ENCODE results near the gene TMEM17. TPM values are rescaled to one million over a fixed set of nuclear protein-coding genes. Genes with fewer than 3 reads are reported as not detected.
A peak's percentile ranks its signal among the peaks of the same experiment; 100 is the strongest.
"Not testable (repeated sequence)": the region's sequence is repeated elsewhere in the genome, so short reads cannot be mapped to it uniquely, and the experiment has no call there.

Gene TMEM17
- 0.40 and 0.51 TPM in 2 replicates for total RNA-seq (2014; rRNA removed; shearing (Covaris generic))

DNA sequence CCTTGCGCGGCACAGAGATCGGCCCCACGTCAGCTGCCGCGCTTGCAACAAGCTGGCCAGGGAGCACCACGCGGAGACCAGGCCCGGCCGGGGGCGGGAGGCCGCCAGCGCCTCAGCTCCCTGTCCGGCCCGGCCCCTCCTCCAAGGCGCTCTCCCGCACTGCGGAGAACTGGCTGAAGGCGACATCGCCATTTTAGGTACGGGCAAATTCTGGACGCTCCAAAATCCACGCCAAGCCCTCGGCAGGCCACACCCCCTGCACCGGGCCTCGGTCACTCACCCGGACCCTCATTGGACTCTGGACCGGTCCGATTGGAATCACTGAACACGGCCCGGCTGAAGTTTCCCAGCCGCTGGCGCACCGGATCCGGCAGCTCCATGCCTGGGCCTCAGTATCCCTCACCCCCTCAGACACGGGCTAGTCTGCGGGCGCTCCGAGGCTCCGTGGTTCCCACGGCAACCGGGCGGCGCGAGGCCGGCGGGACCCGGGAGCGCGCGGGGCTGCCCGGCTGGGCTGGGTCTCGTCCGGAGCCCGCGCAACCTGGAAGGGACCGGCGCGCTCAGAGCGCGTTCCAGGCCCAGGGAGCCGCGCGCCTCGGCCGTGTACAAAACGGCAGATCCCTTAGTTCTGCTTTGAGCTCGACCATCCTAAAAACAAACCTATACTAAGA lies at the start of gene TMEM17:
TSS of gene TMEM17 (minus strand) at position 446 of the 671 bp plus-strand sequence. CDS start at position 380, 66 bp downstream.
- H3K27me3 ChIP-seq: no peaks in the 10 kb centered on the region
- H3K36me3 ChIP-seq: no peaks in the 10 kb centered on the region
- H3K4me3 ChIP-seq: peak within 1 kb of the TSS; percentile 61

GRCh38 chr2:62554440-62554839 lies 48.4 kb upstream of the TMEM17 start:
- Histone ChIP-seq H3K4me3 (no peak overlapping the region), H3K27ac (no peak overlapping the region), H3K36me3 (no peaks in the 10 kb centered on the region), H3K9me3 (replicated peaks) (no peaks in the 10 kb centered on the region), H3K27me3 (no peaks in the 10 kb centered on the region; the same call in 1 of the 2 replicates), H3K4me1 (no peaks in the 10 kb centered on the region)
- no peak for DNase-seq

More for the DNA sequence above, at the start of gene TMEM17:
- peaks cover 16% of the 10 kb centered on the region for H3K4me1 ChIP-seq
- H3K9me3 ChIP-seq (replicated peaks): no peaks in the 10 kb centered on the region
- peak; percentile 60 to 65 for DNase-seq
- peak within 1 kb of the TSS; percentile 5; the same call in 1 of the 2 replicates for H3K27ac ChIP-seq

DNA sequence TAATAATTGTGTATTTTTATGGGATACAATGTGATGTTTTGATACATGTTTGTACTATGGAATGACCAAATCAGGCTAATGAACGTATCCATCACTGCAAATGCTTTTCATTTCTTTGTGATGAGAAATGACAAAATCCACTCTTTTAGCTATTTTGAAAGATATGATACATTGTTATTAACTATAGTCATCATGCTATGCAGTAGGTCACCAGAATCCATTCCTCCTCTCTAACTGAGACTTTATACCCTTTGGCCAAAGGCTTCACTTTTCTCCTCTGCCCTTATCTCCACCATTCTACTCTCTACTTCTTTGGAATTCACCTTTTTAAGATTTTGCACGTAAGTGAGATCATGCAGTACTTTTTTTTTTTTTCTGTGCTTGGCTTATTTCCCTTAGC lies 44.5 kb upstream of the TMEM17 start:
- H3K27ac ChIP-seq: no peak overlapping the region
- H3K4me3 ChIP-seq: no peak overlapping the region
- no peak for DNase-seq
- no peaks in the 10 kb centered on the region for H3K36me3 ChIP-seq
- H3K9me3 ChIP-seq (replicated peaks): no peaks in the 10 kb centered on the region
- no peaks in the 10 kb centered on the region; the same call in 1 of the 2 replicates for H3K27me3 ChIP-seq
- no peaks in the 10 kb centered on the region for H3K4me1 ChIP-seq

- H3K9me3 ChIP-seq (replicated peaks): no peaks in the 10 kb centered on the region
- DNase-seq: no peak
- H3K4me1 ChIP-seq: no peaks in the 10 kb centered on the region
- no peaks in the 10 kb centered on the region for H3K36me3 ChIP-seq
- H3K4me3 ChIP-seq: no peak overlapping the region
- H3K27me3 ChIP-seq: no peaks in the 10 kb centered on the region; the same call in 1 of the 2 replicates
- no peak overlapping the region for H3K27ac ChIP-seq
Observed at GRCh38 chr2:62547854-62548253, 41.9 kb upstream of the TMEM17 start.

- Histone ChIP-seq H3K27me3 (no peaks in the 10 kb centered on the region), H3K36me3 (no peaks in the 10 kb centered on the region), H3K4me3 (no peak overlapping the region), H3K9me3 (replicated peaks) (no peaks in the 10 kb centered on the region), H3K27ac (no peak overlapping the region), H3K4me1 (no peaks in the 10 kb centered on the region)
- no peak for DNase-seq
Observed at GRCh38 chr2:62545261-62545660, 39.3 kb upstream of the TMEM17 start.

DNA sequence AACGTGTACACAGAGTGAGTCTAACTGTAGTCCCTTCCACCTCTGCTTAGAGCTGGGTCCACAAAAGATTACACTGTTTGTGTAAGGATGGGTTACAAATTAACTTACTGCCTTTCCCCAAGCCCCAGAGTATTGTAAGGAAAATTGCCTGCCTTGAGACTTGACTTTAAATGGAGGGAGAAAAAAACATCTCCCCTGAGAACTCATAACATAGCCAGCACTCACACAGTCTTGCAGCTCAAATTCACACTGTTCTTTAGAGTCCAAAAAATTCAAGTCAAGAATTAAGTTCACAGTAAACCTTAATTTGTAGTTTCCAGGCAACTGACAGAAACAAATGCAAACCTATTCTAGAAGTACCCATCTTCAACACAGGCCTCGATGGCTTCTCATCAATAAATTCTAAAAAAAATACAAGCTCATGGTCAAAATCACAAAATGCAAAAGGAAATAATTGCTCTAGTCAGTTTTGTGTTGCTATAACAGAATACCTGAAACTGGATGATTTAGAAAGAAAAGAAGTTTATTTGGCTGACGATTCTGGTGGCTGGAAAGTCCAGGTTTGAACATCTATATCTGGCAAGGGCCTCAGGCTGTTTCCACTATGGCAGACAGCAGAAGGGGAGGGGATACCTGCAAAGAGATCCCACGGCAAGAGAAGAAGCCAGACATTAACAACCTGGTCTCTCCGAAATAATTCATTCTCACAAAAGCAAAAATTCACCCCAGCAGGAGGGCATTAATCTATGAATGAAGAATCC lies 34.6 kb upstream of the TMEM17 start:
- no peak overlapping the region for H3K27ac ChIP-seq
- no peaks in the 10 kb centered on the region for H3K9me3 ChIP-seq (replicated peaks)
- no peak for DNase-seq

DNA sequence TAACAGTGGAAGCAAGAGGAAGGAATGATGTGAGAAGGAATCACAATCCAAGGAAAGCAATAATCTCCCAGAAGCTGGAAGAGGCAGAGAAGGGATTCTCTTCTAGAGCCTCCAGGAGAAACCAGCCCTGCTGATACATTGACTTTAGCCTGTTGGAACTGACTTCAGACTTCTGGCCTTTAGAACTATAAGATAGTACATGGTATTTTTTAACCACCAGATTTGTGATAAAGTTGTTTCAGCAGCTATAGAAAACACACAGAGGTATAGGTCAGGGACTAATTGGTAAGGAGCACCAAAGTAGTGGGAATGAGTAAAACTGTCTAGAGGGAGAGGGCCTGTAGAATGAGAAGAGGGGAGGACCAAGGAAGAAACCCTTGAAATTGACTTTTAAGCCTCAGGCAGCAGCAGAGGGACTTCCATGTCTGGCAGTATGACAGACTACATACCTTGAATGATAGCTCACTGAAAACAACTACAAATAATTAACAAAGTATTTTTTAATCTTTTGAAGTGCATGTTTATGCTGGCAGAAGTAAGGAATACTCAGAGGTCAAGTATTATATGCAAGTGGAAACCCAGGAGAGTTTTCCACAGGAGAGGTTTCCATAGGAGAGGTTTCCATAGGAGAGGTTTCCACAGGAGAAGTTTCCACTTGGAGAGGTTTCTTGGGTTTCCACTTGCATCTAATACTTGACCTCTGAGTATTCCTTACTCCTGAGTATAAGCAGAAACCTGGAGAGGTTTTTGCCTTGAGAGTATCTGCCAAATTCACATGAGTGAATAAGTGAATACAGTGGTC lies 33.8 kb upstream of the TMEM17 start:
- H3K27ac ChIP-seq: no peak overlapping the region
- no peaks in the 10 kb centered on the region for H3K4me1 ChIP-seq
- no peak overlapping the region for H3K4me3 ChIP-seq
- H3K36me3 ChIP-seq: no peaks in the 10 kb centered on the region
- DNase-seq: no peak
- H3K9me3 ChIP-seq (replicated peaks): no peaks in the 10 kb centered on the region; the same call in 1 of the 2 replicates
- H3K27me3 ChIP-seq: 0 out of 2 replicates have a peak, but pooled peaks cover under 1% of the 10 kb centered on the region

More for the DNA sequence above, 34.6 kb upstream of the TMEM17 start:
- Histone ChIP-seq H3K36me3 (no peaks in the 10 kb centered on the region), H3K27me3 (no peaks in the 10 kb centered on the region), H3K4me1 (no peaks in the 10 kb centered on the region), H3K4me3 (no peak overlapping the region)

- Histone ChIP-seq H3K4me1 (no peaks in the 10 kb centered on the region), H3K27ac (no peak overlapping the region), H3K36me3 (no peaks in the 10 kb centered on the region), H3K4me3 (no peak overlapping the region), H3K27me3 (peaks cover 4% of the 10 kb centered on the region; the same call in 1 of the 2 replicates), H3K9me3 (replicated peaks) (no peaks in the 10 kb centered on the region; the same call in none of the 2 replicates)
- no peak for DNase-seq
Observed at GRCh38 chr2:62538756-62539155, 32.8 kb upstream of the TMEM17 start.

DNA sequence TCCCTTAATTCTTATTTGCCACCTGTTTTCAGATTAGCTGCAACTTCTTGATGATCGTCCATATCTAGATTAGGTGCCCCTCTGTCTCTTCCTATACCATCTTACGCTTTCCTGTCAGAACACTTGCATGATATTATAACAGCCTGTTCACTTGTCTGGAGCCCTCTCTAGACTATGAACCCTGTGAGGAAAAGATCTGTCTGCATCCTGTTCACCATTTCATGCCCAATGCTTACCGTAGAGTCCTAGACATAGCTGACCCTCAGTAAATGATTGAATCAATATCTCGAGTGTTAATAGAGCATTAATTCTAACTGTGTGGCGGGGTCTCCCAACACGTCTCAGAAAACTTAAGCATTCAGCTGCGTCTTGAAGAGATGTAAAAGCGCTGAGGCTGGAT lies 31.8 kb upstream of the TMEM17 start:
- H3K36me3 ChIP-seq: no peaks in the 10 kb centered on the region
- no peak overlapping the region for H3K4me3 ChIP-seq
- H3K27me3 ChIP-seq: peaks cover 4% of the 10 kb centered on the region; the same call in 1 of the 2 replicates
- H3K4me1 ChIP-seq: no peaks in the 10 kb centered on the region
- peaks cover 6% of the 10 kb centered on the region for H3K9me3 ChIP-seq (replicated peaks)
- H3K27ac ChIP-seq: no peak overlapping the region
- DNase-seq: no peak

DNA sequence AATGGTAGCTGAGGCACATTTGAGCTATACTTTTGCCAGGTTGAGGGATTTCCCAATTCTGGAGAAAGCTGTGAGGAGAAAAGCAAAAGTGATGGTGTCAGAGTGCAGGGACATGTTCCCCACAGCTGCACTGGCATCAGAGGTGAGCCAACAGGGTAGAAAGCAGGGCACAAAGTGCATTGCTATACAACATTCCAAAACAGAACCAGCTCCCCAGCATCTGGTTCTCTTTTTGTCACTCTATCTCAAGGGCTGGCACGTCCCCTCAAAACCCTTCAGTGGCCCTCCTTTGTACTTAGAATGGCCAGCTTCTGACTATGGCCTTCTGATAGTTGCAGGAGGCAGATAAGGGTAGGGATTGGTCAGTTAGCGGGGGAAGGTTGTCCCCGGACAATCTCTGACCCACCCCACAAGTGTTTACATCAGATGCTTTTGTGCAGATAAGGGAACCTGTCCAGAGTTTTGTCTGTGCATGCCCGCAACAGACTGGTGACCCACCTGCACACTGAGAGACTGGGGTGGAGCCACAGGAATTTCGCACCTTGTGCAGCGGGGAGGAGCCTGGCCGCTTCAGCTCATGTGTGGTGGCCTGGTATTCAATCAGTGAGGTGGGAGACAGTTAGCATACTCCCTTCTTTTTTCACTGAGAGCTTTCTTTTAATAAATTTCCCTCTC lies 31.0 kb upstream of the TMEM17 start:
- no peak overlapping the region for H3K27ac ChIP-seq
- no peak for DNase-seq
- H3K36me3 ChIP-seq: no peaks in the 10 kb centered on the region
- H3K4me1 ChIP-seq: no peaks in the 10 kb centered on the region
- H3K27me3 ChIP-seq: peaks cover 4% of the 10 kb centered on the region; the same call in 1 of the 2 replicates
- no peak overlapping the region for H3K4me3 ChIP-seq
- peaks cover 6% of the 10 kb centered on the region for H3K9me3 ChIP-seq (replicated peaks)

DNA sequence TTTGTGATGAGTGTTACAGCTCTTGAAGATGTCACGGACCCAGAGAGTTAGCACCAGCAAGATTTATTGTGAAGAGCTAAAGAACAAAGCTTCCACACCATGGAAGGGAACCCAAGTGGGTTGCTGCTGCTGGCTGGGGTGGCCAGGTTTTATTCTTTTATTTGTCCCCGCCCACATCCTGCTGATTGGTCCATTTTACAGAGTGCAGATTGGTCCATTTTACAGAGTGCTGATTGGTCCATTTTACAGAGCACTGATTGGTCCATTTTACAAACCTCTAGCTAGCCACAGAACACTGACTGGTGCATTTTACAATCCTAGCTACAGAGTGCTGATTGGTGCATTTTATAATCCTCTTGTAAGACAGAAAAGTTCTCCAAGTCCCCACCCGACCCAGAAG lies 29.5 kb upstream of the TMEM17 start:
- not testable (repeated sequence) for H3K4me3 ChIP-seq; H3K9me3 ChIP-seq (replicated peaks); H3K36me3 ChIP-seq; H3K27me3 ChIP-seq; H3K4me1 ChIP-seq; DNase-seq; H3K27ac ChIP-seq

GRCh38 chr2:62531594-62531993 lies 25.6 kb upstream of the TMEM17 start:
- H3K4me3 ChIP-seq: no peak overlapping the region
- peak; percentile 24 to 30 for DNase-seq
- H3K27ac ChIP-seq: no peak overlapping the region
- no peaks in the 10 kb centered on the region for H3K36me3 ChIP-seq
- peaks cover 4% of the 10 kb centered on the region; the same call in 1 of the 2 replicates for H3K27me3 ChIP-seq
- no peaks in the 10 kb centered on the region for H3K4me1 ChIP-seq
- H3K9me3 ChIP-seq (replicated peaks): peaks cover 6% of the 10 kb centered on the region

- Histone ChIP-seq H3K4me1 (0 out of 2 replicates have a peak, but pooled peaks cover 2% of the 10 kb centered on the region), H3K36me3 (no peaks in the 10 kb centered on the region), H3K27me3 (peaks cover 3% of the 10 kb centered on the region; the same call in 1 of the 2 replicates), H3K27ac (no peak overlapping the region), H3K9me3 (replicated peaks) (peaks cover 6% of the 10 kb centered on the region), H3K4me3 (no peak overlapping the region)
- no peak for DNase-seq
Observed at GRCh38 chr2:62529758-62530157, 23.8 kb upstream of the TMEM17 start.

Measured in SJCRH30 (cell line).